ENCODE measurements around the gene SELENOF.

Gene SELENOF

DNA sequence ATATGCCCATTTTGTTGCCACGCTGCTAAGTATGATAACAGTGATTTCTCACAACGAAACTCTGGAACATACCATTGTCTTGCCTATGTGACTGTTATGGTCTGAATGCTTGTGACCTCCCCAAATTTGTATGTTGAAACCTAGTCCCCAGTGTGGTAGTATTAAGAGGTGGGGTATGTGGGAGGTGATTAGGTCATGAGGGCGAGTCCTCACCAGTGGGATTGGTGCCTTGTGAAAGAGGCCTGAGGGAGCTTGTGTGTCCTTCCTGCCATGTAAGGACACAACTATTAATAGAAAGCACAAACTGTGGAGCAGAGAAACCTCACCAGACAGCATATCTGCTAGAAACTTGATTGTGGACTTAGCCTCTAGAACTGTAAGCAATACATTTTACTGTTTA is 84.6 kb downstream of the SELENOF start:
- H3K79me2 ChIP-seq (ENCODE audit: low read length) = no peaks in the 10 kb centered on the region

GRCh38 chr1:86828024-86828423 is 85.9 kb downstream of the SELENOF start:
- H3K4me1 ChIP-seq (ENCODE audit: low read length) = peaks cover 16% of the 10 kb centered on the region
- H3K9ac ChIP-seq (ENCODE audit: low read length) = no peak overlapping the region
- no peaks in the 10 kb centered on the region for H3K27me3 ChIP-seq (ENCODE audit: low read depth, low read length)
- no peak overlapping the region for H3K27ac ChIP-seq (ENCODE audit: low read length)
- H3K36me3 ChIP-seq (replicated peaks; ENCODE audit: low read depth, low read length) = no peaks in the 10 kb centered on the region
- H3K9me3 ChIP-seq (ENCODE audit: insufficient read depth, low read length) = no peaks in the 10 kb centered on the region
- H2AFZ ChIP-seq (ENCODE audit: low read depth, low read length) = no peak overlapping the region
- H3K79me2 ChIP-seq (ENCODE audit: low read length) = no peaks in the 10 kb centered on the region
- no peak overlapping the region for H3K4me2 ChIP-seq (ENCODE audit: low read length)
- H3K4me3 ChIP-seq (ENCODE audit: low read length) = no peak overlapping the region
- H4K20me1 ChIP-seq (ENCODE audit: insufficient read depth, low read length) = no peaks in the 10 kb centered on the region
- no peak for TF ChIP-seq EZH2phosphoT487 (IDR thresholded peaks at IDR 0.05; ENCODE audit: low read depth)
- no peak for TF ChIP-seq CTCF (IDR thresholded peaks at IDR 0.05; ENCODE audit: low read depth, low read length)

More for the DNA sequence above, 84.6 kb downstream of the SELENOF start:
- TF ChIP-seq CTCF (IDR thresholded peaks at IDR 0.05; ENCODE audit: low read depth, low read length) (no peak), EZH2phosphoT487 (IDR thresholded peaks at IDR 0.05; ENCODE audit: low read depth) (no peak)
- Histone ChIP-seq H3K4me1 (ENCODE audit: low read length) (peaks cover 25% of the 10 kb centered on the region), H3K27ac (ENCODE audit: low read length) (no peak overlapping the region), H2AFZ (ENCODE audit: low read depth, low read length) (no peak overlapping the region), H3K4me3 (ENCODE audit: low read length) (no peak overlapping the region), H3K9me3 (ENCODE audit: insufficient read depth, low read length) (no peaks in the 10 kb centered on the region), H4K20me1 (ENCODE audit: insufficient read depth, low read length) (no peaks in the 10 kb centered on the region), H3K4me2 (ENCODE audit: low read length) (no peak overlapping the region), H3K27me3 (ENCODE audit: low read depth, low read length) (no peaks in the 10 kb centered on the region), H3K9ac (ENCODE audit: low read length) (no peak overlapping the region), H3K36me3 (replicated peaks; ENCODE audit: low read depth, low read length) (no peaks in the 10 kb centered on the region)

GRCh38 chr1:86826856-86827255 is 87.1 kb downstream of the SELENOF start:
- no peak overlapping the region for H3K4me2 ChIP-seq (ENCODE audit: low read length)
- peaks cover 14% of the 10 kb centered on the region for H3K4me1 ChIP-seq (ENCODE audit: low read length)
- H3K79me2 ChIP-seq (ENCODE audit: low read length) = no peaks in the 10 kb centered on the region
- TF ChIP-seq CTCF (IDR thresholded peaks at IDR 0.05; ENCODE audit: low read depth, low read length) (no peak), EZH2phosphoT487 (IDR thresholded peaks at IDR 0.05; ENCODE audit: low read depth) (no peak)
- no peak overlapping the region for H3K9ac ChIP-seq (ENCODE audit: low read length)
- H3K9me3 ChIP-seq (ENCODE audit: insufficient read depth, low read length) = no peaks in the 10 kb centered on the region
- no peak overlapping the region for H3K4me3 ChIP-seq (ENCODE audit: low read length)
- no peak overlapping the region for H2AFZ ChIP-seq (ENCODE audit: low read depth, low read length)
- H3K27me3 ChIP-seq (ENCODE audit: low read depth, low read length) = no peaks in the 10 kb centered on the region
- no peaks in the 10 kb centered on the region for H4K20me1 ChIP-seq (ENCODE audit: insufficient read depth, low read length)
- no peaks in the 10 kb centered on the region for H3K36me3 ChIP-seq (replicated peaks; ENCODE audit: low read depth, low read length)
- no peak overlapping the region for H3K27ac ChIP-seq (ENCODE audit: low read length)

- Histone ChIP-seq H2AFZ (ENCODE audit: low read depth, low read length) (no peak overlapping the region), H3K4me3 (ENCODE audit: low read length) (no peak overlapping the region), H3K4me2 (ENCODE audit: low read length) (no peak overlapping the region), H4K20me1 (ENCODE audit: insufficient read depth, low read length) (no peaks in the 10 kb centered on the region), H3K9me3 (ENCODE audit: insufficient read depth, low read length) (no peaks in the 10 kb centered on the region), H3K27ac (ENCODE audit: low read length) (no peak overlapping the region), H3K36me3 (replicated peaks; ENCODE audit: low read depth, low read length) (no peaks in the 10 kb centered on the region), H3K79me2 (ENCODE audit: low read length) (no peaks in the 10 kb centered on the region), H3K9ac (ENCODE audit: low read length) (no peak overlapping the region), H3K4me1 (ENCODE audit: low read length) (peaks cover 14% of the 10 kb centered on the region), H3K27me3 (ENCODE audit: low read depth, low read length) (no peaks in the 10 kb centered on the region)
- no peak for TF ChIP-seq CTCF (IDR thresholded peaks at IDR 0.05; ENCODE audit: low read depth, low read length)
- TF ChIP-seq EZH2phosphoT487 (IDR thresholded peaks at IDR 0.05; ENCODE audit: low read depth) = no peak
Measured at GRCh38 chr1:86825319-86825718, 88.6 kb downstream of the SELENOF start.
